GM19043 (cell line): Measurements from ENCODE around the gene LIPE.
A peak's percentile ranks its signal among the peaks of the same experiment; 100 is the strongest.

Experiments used
- ATAC-seq: cut with Tn5 transposase; IDR thresholded peaks from one replicate; pipeline ENCODE4 v1.9.1; 2021; ENCODE audit warnings: low read depth; ENCODE audit not compliant: unreplicated experiment

LIPE gene

GRCh38 chr19:42420055-42420544 is 7.1 kb downstream of the LIPE start:
- ATAC-seq: peak; percentile 36

- no peak for ATAC-seq
Observed at GRCh38 chr19:42419309-42419708, 7.9 kb downstream of the LIPE start.

DNA sequence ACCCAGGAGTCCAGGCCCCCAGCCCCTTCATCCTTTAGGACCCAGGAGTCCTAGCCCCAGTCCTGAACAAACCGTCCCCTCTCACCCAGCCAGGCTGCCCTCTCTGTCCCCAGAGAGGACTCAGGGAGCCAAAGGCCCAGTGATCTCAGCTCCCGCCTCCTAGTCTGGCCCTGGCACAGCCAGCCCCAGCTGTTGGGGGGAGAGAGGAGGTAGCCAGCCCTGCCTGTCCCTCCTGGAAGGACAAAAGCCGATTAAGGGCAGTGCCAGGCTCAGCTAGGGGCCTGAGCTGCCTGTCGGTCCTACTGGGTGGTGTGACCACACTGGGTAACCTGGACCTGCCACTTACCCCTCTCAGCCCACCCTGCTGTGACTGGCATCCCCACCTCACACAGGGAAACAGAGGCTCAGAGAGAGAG is 14.5 kb downstream of the LIPE start:
- ATAC-seq: no peak

- ATAC-seq: no peak
Observed at GRCh38 chr19:42412227-42412626, 15.0 kb downstream of the LIPE start.

- ATAC-seq: no peak
Observed at GRCh38 chr19:42411581-42412178, 15.5 kb downstream of the LIPE start.

- ATAC-seq: no peak
Observed at GRCh38 chr19:42410371-42410770, 16.8 kb downstream of the LIPE start.

DNA sequence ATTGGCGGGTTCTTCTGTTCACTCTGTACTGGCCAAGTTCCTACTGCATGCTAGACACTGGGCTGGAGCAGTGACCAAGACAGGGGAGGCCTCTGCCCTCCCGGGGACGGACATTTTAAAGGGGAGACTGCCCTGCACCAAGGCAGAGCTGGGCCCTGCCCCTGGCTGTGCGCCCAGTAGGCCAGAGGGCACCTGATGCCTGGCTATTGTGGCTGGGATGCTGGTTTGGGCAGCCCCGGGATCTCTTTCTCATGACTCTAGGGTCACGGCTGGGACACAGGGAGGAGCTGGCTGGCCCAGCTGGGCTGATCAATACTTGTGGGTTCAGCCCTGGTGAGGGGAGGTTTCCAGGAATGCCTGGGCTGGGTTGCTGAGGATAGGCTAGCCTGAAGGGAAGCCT is 17.7 kb downstream of the LIPE start:
- no peak for ATAC-seq

GRCh38 chr19:42407816-42408175 is 19.4 kb downstream of the LIPE start:
- no peak for ATAC-seq

DNA sequence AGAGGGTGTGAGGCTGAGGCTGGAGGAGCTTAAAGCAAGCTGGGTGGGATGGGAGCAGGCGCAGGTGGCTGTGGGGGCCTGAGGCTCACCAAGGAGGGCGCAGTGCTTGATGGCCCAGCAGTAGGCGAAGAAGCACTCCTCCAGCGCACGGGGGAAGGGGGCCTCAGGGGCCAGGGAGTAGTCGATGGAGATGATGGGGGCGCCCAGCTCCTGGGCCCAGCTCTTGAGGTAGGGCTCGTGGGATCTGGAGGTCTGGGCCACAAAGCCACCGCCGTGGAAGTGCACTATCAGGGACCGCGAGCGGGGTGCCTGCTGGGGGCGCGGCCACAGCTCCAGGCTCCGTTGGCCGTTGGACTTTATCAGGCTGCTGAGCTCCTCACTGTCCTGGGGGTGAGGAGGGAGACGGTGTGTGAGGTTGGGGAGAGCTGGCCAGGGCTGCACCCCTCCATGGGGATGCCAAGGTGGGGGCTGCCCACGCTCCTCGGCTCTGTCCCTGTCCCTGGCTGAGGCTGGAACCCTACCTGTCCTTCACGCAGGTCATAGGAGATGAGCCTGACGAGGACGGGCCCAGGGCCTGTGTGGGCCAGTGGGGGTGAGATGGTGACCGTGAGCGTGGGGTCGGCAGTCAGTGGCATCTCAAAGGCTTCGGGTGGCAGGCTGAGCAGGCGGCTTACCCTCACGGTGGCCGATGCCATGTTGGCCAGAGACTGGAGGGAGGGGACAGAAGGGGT is 19.9 kb downstream of the LIPE start:
- ATAC-seq: no peak

- no peak for ATAC-seq
Observed at GRCh38 chr19:42406111-42406510, 21.1 kb downstream of the LIPE start.

GRCh38 chr19:42403586-42403985 is 23.6 kb downstream of the LIPE start:
- no peak for ATAC-seq

GRCh38 chr19:42402376-42403116 is 24.6 kb downstream of the LIPE start:
- no peak for ATAC-seq

DNA sequence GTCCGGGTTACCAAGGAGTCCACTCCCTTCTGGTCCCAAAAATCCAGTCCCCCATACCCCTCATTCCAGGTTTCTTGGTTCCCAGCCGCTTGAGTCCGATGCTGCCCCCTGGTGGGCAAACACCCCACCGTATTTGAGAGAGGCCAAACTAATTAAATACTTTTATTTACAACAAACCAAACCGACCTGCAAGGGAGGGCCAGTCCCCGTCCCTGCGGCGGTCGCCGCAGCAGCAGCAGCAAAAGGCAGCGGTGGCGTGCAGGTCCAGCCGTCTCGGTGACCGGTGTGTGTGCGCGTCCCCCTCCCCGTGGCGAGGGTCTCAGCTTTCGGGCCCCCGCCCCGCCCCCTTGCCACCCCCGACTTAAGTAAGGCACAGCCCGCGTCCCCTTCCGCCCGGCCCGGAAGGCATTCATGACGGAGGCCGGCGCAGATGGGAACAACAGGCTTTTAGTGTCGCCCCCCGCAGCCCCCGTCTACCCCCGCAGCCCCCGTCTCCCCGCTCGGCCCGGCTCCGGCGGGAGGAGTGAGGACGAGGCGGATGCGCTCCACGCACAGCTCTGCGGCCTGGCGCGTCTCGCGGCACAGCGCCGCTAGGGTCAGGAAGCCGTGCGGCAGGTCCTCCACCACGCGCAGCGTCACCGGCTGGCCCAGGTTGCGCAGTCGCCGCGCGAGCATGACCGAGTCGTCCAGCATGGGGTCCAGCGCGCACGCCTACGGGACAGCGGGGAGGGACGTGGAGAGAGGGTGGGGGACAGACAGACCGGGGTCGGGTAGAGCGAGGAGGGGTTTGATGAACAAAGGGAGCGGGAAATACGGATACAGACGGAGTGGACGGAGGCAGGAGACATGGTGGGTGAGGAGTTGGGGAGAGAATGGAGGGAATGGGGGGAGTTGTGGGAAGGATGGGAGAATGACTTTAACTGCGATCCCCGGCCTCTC is 25.6 kb downstream of the LIPE start:
- no peak for ATAC-seq

GRCh38 chr19:42400404-42400803 is 26.8 kb downstream of the LIPE start:
- ATAC-seq: no peak

DNA sequence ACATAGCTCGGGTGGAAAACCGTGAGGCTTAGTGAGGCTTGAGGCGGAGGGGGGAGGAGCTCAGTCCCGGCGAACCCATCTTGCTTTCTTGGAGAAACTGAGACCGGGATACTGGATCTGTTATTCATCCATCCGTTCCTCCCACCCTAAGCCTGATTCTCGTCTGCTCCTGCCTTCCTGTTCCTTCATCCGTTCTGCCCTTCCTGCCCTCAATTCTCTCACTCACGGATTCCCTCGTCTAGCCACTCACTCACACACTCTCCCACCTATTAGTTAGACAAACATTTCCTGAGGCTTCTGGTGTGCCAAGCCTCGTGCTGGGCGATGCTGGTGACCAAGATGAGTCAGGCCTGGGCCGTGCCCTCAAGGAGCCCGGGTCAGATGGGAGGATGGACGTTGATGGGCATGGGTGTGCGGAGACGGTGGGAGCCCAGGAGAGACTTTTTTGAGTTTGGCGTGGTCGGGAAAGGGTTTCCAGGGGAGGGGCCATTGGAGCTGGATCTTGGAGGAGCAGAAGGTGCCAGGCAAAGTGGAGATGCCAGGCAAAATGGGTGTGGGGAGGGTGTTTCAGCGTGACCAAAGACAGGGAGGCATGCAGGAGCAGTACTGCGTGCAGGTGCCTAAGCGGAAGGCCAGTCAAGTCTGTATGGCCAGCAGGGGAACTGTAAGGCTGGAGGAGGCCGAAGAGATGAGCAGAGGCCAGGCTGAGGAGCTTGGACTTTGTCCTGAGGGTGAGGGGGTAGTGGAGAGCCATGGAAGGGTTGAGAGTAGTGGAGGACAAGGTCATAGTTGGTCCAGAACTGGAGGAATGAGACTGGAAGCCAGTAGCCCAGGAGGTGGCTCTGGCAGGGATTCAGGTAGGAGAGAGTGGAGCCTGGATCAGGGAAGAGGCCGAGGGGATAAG is 29.7 kb downstream of the LIPE start:
- ATAC-seq: no peak

GRCh38 chr19:42396381-42397262 is 30.6 kb downstream of the LIPE start:
- ATAC-seq: peak; percentile 90

GRCh38 chr19:42394751-42395150 is 32.4 kb downstream of the LIPE start:
- ATAC-seq: no peak

- ATAC-seq: no peak
Observed at GRCh38 chr19:42392165-42392564, 35.0 kb downstream of the LIPE start.

- ATAC-seq: no peak
Observed at GRCh38 chr19:42389899-42390298, 37.3 kb downstream of the LIPE start, which contains the start of gene CNFN. Gene CNFN, minus strand, starts transcription at chr19:42390297. Its CDS starts 1,260 bp downstream, at chr19:42389037.
